Prostate gland (tissue), 2 donors: ENCODE results near the gene PRKG2.
A peak's percentile ranks its signal among the peaks of the same experiment; 100 is the strongest.

Experiments
- CTCF ChIP-seq, 4 experiments: fragments of 200-600 bp in 2 of 4; fragments of 450-650 bp in 2 of 4; sonication (generic) in 2 of 4; IDR thresholded peaks; 1 replicate in 3 of 4; 2 replicates in 1 of 4; pipeline ENCODE4 v1.5.1; 2016 to 2019; ENCODE audit warnings: antibody characterized with exemption in 4 of 4, mild to moderate bottlenecking in 2 of 4, moderate library complexity in 2 of 4
- POLR2A ChIP-seq: fragments of 450-650 bp; IDR thresholded peaks from one replicate; pipeline ENCODE4 v1.6.1; 2016; ENCODE audit warnings: antibody characterized with exemption, mild to moderate bottlenecking
- POLR2AphosphoS5 ChIP-seq: sonication (generic); formaldehyde crosslinking; IDR thresholded peaks from one replicate; pipeline ENCODE4 v1.6.1; 2017; ENCODE audit warnings: antibody characterized with exemption

DNA sequence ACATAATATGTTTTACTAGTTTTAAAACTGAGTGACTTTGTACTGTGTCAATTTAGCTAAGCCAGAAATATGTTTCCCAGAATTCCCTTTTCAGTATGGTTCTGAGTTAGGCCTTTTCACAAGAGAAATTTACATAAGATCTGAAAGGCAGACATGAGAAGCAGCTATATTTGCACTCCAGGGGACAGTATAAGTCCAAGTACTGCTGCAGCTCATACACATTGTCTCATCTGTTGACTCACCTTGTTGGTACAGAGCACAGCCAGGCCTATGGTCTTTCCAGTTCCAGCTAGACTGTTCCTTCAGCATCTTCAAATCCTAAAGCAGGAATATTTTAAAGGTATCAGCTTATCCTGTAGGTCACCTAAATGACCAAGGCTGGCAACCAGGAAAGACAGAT lies 131.0 kb downstream of the PRKG2 start:
- TF ChIP-seq POLR2AphosphoS5 (peak; percentile 50), CTCF (IDR thresholded peaks at IDR 0.05) (peak in 3 of 4 experiments; percentile 29 to 51 (median 41)), POLR2A (no peak)
